CD4-positive, alpha-beta T cell treated with Interleukin-1 beta for 1 hour (primary cell): ENCODE results near the gene UBL5.

Experiments
- DNase-seq, 2 donors: peaks; one replicate each; pipeline ENCODE4 v3.0.0-alpha.2; 2020 to 2022

Gene UBL5

DNA sequence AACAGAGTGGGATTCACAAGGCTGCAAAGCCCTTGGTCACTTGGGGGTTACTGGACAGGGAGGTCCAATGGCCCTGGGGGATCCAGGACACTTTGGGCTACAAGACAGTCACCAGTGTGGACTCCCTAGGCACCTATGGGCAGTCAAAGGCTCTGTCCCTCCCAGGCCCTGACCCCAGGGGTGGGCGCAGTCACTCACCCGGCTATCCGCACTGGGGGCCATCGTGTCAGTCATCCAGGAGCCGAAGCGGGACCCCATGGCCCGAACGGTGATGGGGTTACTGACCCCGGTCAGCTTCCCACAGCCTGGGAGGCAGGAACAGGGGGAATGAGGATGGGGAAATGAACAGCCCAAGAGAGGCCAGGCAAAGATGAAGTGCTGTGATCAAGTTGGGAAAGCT, 28.9 kb downstream of the UBL5 start:
- no peak for DNase-seq

DNA sequence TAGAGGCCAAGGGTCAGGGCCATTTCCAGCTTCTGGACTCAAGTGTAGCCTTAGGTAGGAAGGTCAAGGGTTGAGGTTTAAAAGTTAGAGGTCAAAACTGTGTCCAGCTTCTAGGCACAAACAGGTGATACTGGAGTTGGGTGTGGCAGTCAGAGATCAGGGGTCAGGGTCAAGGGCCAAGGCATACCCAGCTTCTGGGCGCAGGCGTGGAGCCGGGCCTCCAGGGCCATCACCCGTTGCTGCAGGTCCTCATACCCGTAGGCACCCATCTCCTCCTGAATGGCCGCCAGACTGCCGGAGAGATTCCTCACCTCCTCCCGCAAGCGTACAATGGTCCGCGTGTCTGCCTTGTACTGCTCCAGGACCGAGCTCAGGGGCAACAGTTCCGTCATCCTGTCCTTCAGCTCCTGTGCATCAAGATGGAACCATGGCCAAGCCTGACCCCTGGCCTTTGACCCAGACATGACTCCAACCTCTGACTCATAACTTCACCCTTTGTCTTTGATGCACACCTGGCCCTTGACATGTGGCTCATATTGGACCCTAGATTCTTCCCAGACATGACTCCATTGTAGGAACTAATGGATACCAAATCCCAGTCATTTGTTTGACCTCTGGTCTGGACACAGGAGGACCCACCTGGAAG, 29.5 kb downstream of the UBL5 start:
- DNase-seq = no peak

DNA sequence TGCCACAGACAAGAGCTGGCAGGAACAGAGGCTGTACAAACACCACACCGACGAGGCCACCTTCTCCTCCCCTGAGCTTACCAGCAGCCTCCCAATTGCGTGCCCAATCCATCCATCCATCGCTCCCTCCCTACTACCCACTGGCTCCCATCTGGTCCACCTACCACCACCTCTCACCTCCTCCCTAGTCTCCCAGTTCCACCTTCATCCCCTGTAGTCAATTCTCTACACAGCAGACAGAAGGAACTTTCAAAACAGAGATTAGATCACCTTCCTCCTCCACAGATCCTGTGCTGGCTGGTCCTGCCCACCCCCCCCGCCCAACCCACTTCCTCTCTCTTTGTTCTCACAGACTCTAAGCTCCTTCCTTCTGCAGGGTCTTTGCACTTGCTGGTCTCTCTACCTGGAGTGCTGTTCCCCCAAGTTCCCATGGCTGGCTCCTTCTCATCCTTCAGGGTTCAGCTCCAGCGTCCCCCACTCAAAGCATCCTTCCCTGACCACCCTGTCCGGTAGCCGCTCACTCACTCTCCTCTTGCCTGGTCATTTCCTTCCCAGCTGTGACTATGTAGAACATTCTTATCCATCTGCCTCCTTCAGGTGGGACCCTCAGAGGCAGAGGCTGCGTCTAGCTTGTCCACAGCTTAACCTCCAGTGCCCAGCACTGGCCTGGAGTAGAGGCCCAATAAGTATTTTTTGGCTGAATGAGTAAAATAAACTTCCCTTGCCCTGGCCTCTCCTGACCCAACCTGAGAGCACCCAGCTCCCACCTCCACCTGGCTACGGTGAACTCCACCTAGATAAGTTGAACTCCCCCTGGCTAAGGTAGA, 30.4 kb downstream of the UBL5 start:
- DNase-seq = peak; percentile 7 to 37

DNA sequence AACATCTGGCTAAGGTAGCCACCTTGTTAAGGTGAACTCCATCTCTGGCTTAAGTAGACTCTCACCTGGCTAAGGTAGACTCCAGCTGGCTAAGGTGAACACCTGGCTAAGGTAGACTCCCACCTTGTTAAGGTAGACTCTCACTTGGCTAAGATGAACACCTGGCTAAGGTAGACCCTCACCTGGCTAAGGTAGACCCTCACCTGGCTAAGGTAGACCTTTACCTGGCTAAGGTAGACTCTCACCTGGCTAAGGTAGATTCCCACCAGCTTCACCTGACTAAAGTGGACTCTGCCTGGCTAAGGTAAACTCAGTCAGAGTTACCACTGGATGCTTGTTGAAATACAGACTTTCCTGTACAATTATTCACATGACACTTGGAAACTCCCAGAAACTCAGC, 31.0 kb downstream of the UBL5 start:
- DNase-seq = no peak

DNA sequence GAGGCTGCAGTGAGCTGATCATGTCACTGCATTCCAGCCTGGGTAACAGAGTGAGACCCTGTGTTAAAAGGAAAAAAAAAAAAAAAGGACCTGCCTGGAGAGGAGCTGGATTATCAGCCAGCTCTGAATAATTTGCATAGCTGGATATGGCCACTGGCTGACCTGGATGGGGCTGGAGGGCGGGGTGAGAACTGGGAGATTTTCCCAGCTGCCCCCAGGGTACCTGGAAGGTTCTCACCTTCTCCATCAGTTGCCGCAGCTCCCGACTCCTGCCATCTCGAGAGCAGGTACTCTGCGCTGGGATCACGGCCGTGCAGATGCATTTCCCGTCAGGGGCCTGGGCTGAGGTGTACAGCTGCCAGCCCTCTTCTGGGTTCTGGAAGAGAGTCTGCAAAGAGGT, 32.7 kb downstream of the UBL5 start:
- DNase-seq = no peak

DNA sequence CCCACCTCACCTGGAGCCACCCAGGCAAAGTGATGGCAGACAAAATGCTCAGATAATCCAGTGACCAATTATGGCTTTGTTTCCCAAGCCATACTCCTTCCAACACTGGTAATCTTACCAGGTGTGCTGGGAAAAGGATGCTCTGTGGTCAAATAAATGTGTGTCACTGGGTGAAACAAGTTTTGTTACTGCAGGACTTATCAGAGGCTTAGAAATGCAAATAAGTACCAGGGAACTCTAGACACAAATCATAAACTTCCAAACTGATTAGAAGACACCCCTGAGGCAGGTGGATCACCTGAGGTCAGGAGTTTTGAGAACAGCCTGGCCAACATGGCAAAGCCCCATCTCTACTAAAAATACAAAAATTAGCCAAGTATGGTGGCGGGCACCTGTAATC, 33.8 kb downstream of the UBL5 start:
- no peak for DNase-seq

DNA sequence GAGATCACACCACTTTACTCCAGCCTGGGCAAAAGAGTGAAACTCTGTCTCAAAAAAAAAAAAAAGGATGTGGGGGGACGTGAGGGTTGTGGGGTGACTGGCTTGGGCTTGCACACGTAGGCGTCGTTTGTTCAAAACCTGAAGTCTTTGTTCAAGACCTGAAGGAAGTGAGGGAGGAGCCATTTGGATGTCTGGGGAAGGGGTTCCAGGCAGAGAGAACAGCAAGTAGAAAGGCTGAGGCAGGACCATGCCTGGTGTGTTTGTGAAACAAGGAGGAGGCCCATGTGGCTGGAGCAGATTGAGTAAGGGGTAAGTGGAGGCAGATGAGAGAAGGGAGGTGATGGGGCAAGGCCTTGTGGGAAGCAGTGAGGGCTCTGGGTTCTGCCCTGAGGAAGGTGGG, 35.2 kb downstream of the UBL5 start:
- peak; percentile 11 to 12 for DNase-seq

DNA sequence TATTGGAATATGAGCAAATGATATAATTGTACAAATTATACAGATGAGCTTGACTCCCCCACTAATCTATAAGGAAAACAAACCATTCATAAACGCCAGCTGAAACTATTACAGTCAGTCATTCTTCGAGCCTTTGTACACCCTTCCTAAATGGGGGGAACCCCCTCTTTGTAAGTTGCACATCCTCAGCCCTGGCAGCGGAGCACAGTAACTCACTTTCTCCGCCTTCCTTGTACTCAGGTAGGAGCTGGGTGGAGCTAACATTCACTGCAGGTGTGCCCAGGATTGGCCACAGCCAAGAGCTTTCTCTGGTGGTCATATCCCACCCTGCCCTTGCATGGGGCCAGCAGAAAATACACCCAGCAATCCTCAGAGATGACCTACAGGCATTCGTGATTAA, 36.0 kb downstream of the UBL5 start:
- peak; percentile 6 to 10 for DNase-seq

DNA sequence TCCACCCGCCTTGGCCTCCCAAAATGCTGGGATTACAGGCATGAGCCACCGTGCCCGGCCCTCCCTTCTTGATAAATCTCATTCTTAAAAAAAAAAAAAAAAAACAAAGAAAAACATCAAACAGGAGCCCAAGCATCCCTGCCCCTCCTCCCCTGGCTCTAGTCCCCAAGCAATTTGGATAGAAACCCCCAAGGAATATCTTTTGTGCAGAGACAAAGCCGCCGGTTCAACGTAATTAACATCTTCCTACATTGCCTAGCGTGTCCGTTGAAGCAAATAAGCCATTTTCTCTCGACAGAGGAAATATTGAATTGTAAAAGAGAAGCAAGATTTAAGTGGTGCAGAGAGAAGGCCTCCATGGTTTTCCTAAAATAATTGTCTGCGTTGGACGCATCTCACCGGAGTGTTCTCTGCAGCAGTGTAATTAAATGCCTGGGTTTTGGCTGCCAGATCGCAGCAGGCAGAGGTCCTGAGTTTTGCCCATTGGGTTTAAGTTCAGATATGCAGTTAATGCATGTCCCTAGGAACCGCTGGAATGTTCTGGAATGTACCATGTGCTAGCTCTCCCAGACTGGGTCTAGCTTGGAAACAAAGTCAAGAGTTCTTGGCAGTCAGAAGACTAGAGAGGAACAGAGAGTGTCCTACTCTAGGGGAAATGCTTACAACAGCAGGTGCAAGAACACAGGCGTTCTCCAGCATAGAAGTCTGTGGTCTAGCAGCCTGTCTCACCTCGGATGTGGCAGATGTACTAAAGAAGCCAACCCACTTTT, 38.2 kb downstream of the UBL5 start:
- DNase-seq = peak; percentile 47 to 59

DNA sequence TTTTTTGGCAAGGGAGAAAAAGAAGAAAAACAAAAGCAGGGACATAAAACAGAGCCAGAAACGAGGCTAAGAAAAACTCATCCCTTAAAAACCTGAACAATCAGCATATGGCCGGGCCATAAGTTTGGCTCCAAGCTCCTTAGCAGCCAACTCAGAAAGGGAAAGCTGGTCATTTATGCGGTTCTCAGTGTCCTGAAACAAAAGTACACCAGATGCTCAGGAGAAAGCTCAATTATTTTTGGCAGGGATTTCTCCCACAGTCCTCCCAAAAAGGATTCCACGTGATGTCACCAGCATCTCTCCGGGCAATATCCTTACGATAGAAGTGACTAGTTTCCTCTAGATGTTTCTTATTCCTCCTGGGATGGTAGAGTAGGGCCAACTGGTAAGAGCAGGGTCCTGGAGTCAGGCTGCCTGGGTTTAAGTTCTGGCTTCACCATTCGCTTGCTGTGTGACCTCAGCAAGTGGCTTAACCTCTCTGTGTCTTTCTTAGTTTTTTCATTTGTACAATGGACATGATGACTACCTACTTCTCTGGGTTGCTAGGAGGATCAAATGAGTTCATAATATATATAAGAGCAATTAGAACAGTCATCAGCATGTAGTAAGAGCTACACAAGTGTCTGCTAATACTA, 41.4 kb downstream of the UBL5 start:
- no peak for DNase-seq

DNA sequence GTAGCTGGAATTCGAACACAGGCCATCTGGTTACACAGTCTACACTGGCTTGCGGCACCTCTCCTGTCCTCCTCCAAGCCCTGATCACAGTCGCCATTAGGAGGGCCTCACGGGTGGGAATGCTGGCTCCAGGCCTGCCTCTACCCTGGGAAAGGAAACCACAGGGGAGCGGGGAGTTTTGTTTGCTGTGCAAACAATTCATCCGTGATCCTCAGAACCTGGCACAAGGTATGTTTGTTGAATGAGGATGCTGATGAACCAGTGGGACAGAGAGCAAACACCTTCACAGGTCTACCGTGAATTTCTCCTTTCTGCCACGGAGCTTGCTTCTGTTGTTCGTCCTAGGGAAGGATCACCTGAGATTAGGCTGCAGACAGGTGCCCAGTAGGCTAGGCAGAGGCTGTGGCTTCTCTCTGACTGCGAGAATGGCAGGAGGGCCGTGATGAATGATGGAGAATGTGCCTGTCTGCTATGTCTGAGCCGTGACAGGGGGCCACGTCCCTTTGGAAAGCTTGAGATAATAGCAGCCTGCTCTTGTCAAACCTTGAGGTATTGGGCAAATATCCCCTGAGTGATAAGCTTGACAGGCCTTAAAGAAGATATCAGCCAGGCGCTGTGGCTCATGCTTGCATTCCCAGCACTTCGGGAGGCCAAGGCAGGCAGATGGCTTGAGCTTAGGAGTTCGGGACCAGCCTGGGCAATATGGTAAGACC, 44.1 kb downstream of the UBL5 start:
- DNase-seq = no peak

DNA sequence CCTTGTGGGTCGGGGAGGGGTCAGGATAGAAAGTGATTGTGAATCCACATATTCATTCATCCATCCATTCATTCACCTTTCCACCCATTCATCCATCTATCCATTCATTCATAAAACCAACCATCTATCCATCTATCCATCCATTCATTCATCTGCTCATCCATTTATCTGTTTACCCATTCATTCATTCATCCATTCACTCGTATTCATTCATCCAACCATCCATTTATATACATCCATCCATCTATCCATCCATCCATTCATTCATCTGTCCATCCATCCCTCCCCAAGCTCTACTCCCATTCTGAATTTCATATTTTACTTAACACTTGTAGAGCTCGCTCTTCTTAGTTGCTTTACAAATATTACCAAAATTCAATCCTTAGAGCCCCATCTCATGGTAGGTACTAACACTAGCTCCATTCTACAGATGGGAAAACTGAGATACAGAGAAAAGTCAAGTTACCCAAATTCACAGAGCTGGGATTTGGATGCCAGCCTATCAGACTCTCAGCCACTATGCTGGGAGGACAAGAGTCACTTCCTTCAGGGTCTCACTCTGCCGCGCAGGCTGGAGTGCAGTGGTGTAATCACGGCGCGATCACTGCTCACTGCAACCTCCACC, 45.0 kb downstream of the UBL5 start:
- DNase-seq = no peak

DNA sequence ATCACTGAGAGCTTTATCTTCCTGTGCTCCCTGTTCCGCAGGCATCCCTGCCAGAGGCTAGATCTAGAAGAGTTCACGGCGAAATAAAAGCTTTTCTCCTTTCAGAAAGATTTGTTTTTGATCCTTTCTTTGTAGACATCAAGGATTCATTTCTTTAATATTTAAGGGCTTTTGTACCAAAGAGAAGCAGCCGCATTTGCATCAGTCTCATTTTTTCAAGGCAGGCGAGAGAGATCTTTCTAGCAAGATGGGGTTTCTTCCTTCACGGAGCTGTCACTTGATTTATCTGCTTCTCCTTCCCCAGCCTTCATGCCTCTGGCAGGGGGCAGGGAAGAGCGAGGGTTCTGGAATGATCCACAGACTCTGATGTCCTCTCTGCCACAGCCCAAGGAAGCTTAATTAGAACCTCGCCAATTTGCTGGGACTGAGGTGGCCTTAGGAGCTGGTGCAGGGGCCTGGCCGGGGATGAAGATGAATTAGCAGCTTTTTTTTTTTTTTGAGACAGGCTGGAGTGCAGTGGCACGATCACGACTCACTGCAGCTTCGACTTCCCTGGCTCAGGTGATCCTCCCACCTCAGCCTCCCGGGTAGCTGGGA, 47.4 kb downstream of the UBL5 start:
- DNase-seq = no peak

DNA sequence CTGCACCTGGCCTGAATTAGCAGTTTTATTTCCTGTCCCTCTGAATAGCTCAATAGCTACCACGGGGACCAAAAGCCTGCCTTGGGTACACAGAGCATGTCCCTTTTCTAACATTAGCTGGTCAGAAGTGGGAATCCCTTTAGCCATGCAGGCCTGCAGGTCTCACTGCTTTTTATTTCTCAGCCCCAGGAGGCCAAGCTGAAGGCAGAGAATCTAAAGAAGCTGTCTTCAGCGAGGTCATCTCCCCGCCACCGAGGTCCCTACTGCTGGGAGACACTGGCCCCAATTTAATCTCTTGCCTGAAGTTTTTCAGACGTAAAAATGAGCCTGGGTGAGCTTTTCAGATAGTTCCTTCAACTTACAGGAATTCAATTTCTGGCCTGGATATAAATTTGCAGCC, 48.1 kb downstream of the UBL5 start:
- DNase-seq = no peak

DNA sequence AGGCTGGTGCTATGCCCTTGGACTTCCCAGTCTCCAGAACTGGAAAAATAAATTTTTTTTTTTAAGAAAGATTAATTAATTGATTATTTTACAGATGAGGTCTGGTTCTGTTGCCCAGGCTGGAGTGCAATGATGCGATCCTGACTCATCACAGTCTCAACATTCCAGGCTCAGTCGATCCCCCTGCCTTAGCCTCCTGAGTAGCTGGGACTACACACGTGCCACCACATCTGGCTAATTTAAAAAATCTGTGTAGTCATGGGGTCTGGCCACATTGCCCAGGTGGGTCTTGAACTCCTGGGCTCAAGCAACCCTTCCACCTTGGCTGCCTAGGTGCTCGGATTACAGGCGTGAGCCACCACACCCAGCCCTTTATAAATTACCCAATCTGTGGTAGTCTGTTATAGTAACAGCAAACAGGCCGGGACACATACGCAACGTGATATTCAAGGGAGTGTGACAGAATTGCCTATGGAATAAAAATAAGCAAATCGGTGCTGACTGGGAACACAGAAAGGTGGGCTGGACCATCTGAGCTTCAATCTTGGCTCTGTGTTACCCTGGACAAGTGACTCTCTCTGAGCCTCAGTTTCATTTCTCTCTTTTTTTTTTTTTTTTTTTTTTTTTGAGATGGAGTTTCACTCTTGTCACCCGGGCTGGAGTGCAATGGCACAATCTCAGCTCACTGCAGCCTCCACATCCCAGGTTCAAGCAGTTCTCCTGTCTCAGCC, 50.2 kb downstream of the UBL5 start:
- DNase-seq = no peak

DNA sequence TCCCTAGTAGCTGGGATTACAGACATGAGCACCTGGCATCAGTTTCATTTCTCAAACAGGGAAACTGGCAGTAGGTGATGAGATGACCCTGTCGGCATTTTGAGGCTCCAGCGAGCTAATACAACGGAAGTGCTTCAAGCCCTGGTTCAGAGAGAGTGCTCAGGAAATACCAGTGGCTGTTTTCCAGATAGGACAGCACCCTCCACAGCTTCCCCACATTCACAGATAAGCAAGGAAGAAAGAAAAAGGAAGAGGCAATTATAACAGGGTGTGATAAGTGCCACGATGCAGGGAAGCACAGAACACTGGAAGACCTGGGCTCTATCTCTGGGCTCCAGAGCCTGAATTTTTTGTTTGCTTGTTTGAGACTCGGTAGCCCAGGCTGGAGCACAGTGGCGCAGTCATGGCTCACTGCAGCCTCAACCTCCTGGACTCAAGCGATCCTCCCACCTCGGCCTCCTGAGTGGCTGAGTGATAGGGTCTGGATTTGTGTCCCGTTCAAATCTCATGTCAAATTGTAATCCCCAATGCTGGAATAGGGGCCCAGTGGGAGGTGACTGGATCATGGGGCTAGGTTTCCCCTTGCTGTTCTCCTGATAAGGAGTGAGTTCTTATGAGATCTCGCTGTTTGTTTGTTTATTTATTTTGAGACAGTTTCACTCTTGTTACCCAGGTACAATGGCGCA, 50.9 kb downstream of the UBL5 start:
- no peak for DNase-seq
